ENCODE measurements around the gene PTPRE. TPM values are rescaled to one million over a fixed set of nuclear protein-coding genes. Genes with fewer than 3 reads are reported as not detected.

PTPRE gene
- total and polyA plus RNA-seq, 2 of the 4 experiments (the other 2 are of a cell fraction): 0.34 to 0.54 TPM

DNA sequence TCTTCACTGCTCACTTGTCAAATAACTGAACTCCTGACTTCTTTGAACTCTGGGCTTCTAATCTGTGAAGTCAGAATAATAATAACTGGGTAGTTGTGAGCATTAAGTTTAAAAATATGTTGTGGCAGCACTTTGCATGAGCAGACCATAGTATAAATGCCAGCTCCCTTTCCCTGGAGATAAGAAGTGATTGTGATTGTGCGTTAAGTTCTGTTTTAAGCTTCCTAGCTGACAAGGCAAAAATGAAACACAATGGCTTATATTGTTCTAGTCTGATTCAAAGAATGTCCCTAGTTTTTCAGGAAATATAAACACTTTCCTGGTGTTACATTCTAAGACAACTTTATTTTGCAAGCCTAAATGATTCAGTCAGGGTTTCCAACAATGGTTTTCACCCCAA lies 61.8 kb downstream of the PTPRE start:
- no peak for DNase-seq
- no peak for TF ChIP-seq POLR2A (IDR thresholded peaks at IDR 0.05; ENCODE audit: low read depth, low read length)
- TF ChIP-seq SMC3 (IDR thresholded peaks at IDR 0.05; ENCODE audit: low read depth, low read length): no peak
- no peak for TF ChIP-seq FOS (IDR thresholded peaks at IDR 0.05; ENCODE audit: low read depth, low read length)
- TF ChIP-seq RAD21 (IDR thresholded peaks at IDR 0.05; ENCODE audit: low read length): no peak
- TF ChIP-seq RCOR1 (IDR thresholded peaks at IDR 0.05; ENCODE audit: insufficient replicate concordance, low read length): no peak
- TF ChIP-seq, protein P1, sequence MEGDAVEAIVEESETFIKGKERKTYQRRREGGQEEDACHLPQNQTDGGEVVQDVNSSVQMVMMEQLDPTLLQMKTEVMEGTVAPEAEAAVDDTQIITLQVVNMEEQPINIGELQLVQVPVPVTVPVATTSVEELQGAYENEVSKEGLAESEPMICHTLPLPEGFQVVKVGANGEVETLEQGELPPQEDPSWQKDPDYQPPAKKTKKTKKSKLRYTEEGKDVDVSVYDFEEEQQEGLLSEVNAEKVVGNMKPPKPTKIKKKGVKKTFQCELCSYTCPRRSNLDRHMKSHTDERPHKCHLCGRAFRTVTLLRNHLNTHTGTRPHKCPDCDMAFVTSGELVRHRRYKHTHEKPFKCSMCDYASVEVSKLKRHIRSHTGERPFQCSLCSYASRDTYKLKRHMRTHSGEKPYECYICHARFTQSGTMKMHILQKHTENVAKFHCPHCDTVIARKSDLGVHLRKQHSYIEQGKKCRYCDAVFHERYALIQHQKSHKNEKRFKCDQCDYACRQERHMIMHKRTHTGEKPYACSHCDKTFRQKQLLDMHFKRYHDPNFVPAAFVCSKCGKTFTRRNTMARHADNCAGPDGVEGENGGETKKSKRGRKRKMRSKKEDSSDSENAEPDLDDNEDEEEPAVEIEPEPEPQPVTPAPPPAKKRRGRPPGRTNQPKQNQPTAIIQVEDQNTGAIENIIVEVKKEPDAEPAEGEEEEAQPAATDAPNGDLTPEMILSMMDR (conservative IDR thresholded peaks at IDR 0.05; ENCODE audit: low read depth, low read length): no peak
- TF ChIP-seq NFE2L2 (IDR thresholded peaks at IDR 0.05; ENCODE audit: low read depth, low read length): no peak
- TF ChIP-seq, protein P2, sequence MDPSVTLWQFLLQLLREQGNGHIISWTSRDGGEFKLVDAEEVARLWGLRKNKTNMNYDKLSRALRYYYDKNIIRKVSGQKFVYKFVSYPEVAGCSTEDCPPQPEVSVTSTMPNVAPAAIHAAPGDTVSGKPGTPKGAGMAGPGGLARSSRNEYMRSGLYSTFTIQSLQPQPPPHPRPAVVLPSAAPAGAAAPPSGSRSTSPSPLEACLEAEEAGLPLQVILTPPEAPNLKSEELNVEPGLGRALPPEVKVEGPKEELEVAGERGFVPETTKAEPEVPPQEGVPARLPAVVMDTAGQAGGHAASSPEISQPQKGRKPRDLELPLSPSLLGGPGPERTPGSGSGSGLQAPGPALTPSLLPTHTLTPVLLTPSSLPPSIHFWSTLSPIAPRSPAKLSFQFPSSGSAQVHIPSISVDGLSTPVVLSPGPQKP (IDR thresholded peaks at IDR 0.05; ENCODE audit: borderline replicate concordance, low read depth, low read length): no peak
- TF ChIP-seq CHD1 (IDR thresholded peaks at IDR 0.05; ENCODE audit: low read depth, low read length): no peak
- no peak for TF ChIP-seq BHLHE40 (IDR thresholded peaks at IDR 0.05; ENCODE audit: low read depth, low read length)
- TF ChIP-seq, protein P3, sequence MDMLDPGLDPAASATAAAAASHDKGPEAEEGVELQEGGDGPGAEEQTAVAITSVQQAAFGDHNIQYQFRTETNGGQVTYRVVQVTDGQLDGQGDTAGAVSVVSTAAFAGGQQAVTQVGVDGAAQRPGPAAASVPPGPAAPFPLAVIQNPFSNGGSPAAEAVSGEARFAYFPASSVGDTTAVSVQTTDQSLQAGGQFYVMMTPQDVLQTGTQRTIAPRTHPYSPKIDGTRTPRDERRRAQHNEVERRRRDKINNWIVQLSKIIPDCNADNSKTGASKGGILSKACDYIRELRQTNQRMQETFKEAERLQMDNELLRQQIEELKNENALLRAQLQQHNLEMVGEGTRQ (IDR thresholded peaks at IDR 0.05; ENCODE audit: low read depth, low read length): no peak
- TF ChIP-seq CEBPB (IDR thresholded peaks at IDR 0.05; ENCODE audit: low read depth, low read length): no peak
- no peak for TF ChIP-seq MAZ (IDR thresholded peaks at IDR 0.05; ENCODE audit: borderline replicate concordance, low read depth, low read length)
- TF ChIP-seq RFX5 (IDR thresholded peaks at IDR 0.05; ENCODE audit: low read depth, low read length): no peak
- no peak for TF ChIP-seq MAFK (IDR thresholded peaks at IDR 0.05; ENCODE audit: low read depth, low read length)
- no peak for TF ChIP-seq MXI1 (IDR thresholded peaks at IDR 0.05; ENCODE audit: borderline replicate concordance, low read depth, low read length)
- BruUV-seq (replicated peaks): no TSS peak

More for the DNA sequence above, 61.8 kb downstream of the PTPRE start:
- Histone ChIP-seq H4K8ac (ENCODE audit: low read depth in 2 of 2, low read length in 2 of 2) (no peak overlapping the region), H3K9me1 (ENCODE audit: insufficient read depth, low read length) (no peaks in the 10 kb centered on the region), H3K4ac (ENCODE audit: low read depth, low read length) (no peak overlapping the region), H3K9ac (ENCODE audit: low read depth, low read length) (no peak overlapping the region), H2BK120ac (ENCODE audit: low read depth, low read length) (no peak overlapping the region), H3K27me3 (ENCODE audit: control insufficient read depth, insufficient read depth, low read length) (no peaks in the 10 kb centered on the region), H3K36me3 (ENCODE audit: control insufficient read depth, insufficient read depth, low read length) (no peaks in the 10 kb centered on the region), H2AK9ac (replicated peaks; ENCODE audit: low read depth, low read length, poor library complexity) (no peak overlapping the region), H4K91ac (ENCODE audit: insufficient read depth, low read depth, low read length) (no peak overlapping the region), H3K56ac (ENCODE audit: extremely low read depth, insufficient read depth, low read length) (no peak overlapping the region), H3K4me2 (ENCODE audit: low read depth, low read length) (no peak overlapping the region), H3K14ac (replicated peaks; ENCODE audit: low read depth, low read length) (no peak overlapping the region), H4K20me1 (ENCODE audit: insufficient read depth, low read length) (no peaks in the 10 kb centered on the region), H2BK20ac (ENCODE audit: low read depth, low read length) (no peak overlapping the region), H4K5ac (ENCODE audit: low read depth, low read length) (no peak overlapping the region), H3K9me3 (ENCODE audit: control insufficient read depth, insufficient read depth, low read length) (no peaks in the 10 kb centered on the region; the same call in 1 of the 2 replicates), H3K4me3 (ENCODE audit: insufficient read depth, low read depth, low read length) (no peak overlapping the region), H2AK5ac (ENCODE audit: low read depth, low read length) (no peak overlapping the region), H3K23ac (ENCODE audit: low read depth, low read length) (no peak overlapping the region), H3K4me1 (ENCODE audit: control insufficient read depth, insufficient read depth, low read length) (no peaks in the 10 kb centered on the region), H3K18ac (ENCODE audit: low read depth, low read length) (no peak overlapping the region), H2BK5ac (ENCODE audit: low read depth, low read length, poor library complexity, severe bottlenecking) (no peak overlapping the region), H3K27ac (ENCODE audit: insufficient read depth, low read length) (no peak overlapping the region), H2BK15ac (ENCODE audit: low read depth, low read length) (no peak overlapping the region), H2AFZ (replicated peaks; ENCODE audit: low read length, poor library complexity) (no peak overlapping the region), H3K79me1 (ENCODE audit: low read depth in 1 of 2, low read length in 2 of 2) (no peaks in the 10 kb centered on the region)
- no peak for ATAC-seq (ENCODE audit: low read depth)
- dilution Hi-C loops (cut with HindIII; ENCODE audit: low sequenced_read_pairs, unreplicated experiment) (no loop called here), in situ Hi-C loops (cut with MboI; ENCODE audit: low sequenced_read_pairs) (no loop called here), intact Hi-C loops (cut with micrococcal nuclease) (no loop called here)
- ChIA-PET CTCF (no interaction called here), POLR2A (ENCODE audit: unreplicated experiment) (no interaction called here)
- no CpG with 5 or more reads among the region's 1 CpG for WGBS, 2 experiments (ENCODE audit: extremely low coverage in 2 of 2, insufficient read length in 1 of 2)
